PFSK-1 (cell line): Measurements from ENCODE around the gene KIF4A.

Source experiments
- FOXP2 ChIP-seq: optimal IDR thresholded peaks from 2 replicates; pipeline ENCODE3; 2011; ENCODE audit warnings: borderline replicate concordance, control low read depth, inconsistent platforms; ENCODE audit not compliant: insufficient read depth; ENCODE audit errors: extremely low read length, extremely low read depth
- POLR2AphosphoS5 ChIP-seq: IDR thresholded peaks from 2 replicates; pipeline ENCODE4 v1.6.1; 2012; ENCODE audit warnings: low read depth, mild to moderate bottlenecking, control low read depth, low read length, moderate library complexity
- SIN3A ChIP-seq: IDR thresholded peaks from 2 replicates; pipeline ENCODE4 v1.6.1; 2012; ENCODE audit warnings: mild to moderate bottlenecking, low read length, moderate library complexity, borderline replicate concordance; ENCODE audit not compliant: insufficient read depth
- TAF1 ChIP-seq: IDR thresholded peaks from 2 replicates; pipeline ENCODE4 v1.6.1; 2012; ENCODE audit warnings: low read length, control low read depth, borderline replicate concordance; ENCODE audit not compliant: insufficient read depth
- TF ChIP-seq, protein P1 (sequence below), 2 experiments: IDR thresholded peaks; 2 replicates each; pipeline versions ENCODE4 v1.6.1 to v1.8.0; 2011 to 2012; ENCODE audit warnings: low read depth in 2 of 2, low read length in 2 of 2, control low read depth in 1 of 2, inconsistent platforms in 1 of 2, mild to moderate bottlenecking in 1 of 2, moderate library complexity in 1 of 2; ENCODE audit not compliant: insufficient read depth in 1 of 2

KIF4A gene

DNA sequence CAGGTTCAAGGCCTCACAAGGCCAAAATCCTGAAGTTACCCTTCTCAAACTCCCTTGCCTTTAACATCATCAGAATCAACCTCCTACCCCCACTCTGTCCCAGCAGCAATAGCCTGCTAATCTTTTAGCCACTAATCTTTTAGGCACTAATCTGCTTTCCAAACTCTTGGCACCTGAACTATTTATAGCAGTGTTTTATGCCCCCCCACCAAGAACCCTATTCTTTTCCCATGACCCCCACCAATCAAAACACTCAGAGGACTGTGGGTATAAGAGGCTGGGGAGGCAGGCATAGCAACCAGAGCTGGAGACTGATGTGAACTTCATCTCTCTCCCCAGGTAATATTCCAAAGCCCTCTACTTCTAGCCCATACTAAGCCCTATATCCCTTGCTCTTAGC, 21.9 kb upstream of the KIF4A start, which contains the start of gene ARR3:
TSS of gene ARR3 (plus strand) at position 301 of the 400 bp plus-strand sequence. CDS start 1,052 bp downstream, outside the sequence.
- TF ChIP-seq POLR2AphosphoS5 (no peak), SIN3A (no peak), TAF1 (no peak), FOXP2 (no peak)
- TF ChIP-seq, protein P1, sequence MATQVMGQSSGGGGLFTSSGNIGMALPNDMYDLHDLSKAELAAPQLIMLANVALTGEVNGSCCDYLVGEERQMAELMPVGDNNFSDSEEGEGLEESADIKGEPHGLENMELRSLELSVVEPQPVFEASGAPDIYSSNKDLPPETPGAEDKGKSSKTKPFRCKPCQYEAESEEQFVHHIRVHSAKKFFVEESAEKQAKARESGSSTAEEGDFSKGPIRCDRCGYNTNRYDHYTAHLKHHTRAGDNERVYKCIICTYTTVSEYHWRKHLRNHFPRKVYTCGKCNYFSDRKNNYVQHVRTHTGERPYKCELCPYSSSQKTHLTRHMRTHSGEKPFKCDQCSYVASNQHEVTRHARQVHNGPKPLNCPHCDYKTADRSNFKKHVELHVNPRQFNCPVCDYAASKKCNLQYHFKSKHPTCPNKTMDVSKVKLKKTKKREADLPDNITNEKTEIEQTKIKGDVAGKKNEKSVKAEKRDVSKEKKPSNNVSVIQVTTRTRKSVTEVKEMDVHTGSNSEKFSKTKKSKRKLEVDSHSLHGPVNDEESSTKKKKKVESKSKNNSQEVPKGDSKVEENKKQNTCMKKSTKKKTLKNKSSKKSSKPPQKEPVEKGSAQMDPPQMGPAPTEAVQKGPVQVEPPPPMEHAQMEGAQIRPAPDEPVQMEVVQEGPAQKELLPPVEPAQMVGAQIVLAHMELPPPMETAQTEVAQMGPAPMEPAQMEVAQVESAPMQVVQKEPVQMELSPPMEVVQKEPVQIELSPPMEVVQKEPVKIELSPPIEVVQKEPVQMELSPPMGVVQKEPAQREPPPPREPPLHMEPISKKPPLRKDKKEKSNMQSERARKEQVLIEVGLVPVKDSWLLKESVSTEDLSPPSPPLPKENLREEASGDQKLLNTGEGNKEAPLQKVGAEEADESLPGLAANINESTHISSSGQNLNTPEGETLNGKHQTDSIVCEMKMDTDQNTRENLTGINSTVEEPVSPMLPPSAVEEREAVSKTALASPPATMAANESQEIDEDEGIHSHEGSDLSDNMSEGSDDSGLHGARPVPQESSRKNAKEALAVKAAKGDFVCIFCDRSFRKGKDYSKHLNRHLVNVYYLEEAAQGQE (IDR thresholded peaks at IDR 0.05; ENCODE audit: insufficient read depth in 1 of 2, low read depth in 2 of 2, low read length in 2 of 2), result no peak

DNA sequence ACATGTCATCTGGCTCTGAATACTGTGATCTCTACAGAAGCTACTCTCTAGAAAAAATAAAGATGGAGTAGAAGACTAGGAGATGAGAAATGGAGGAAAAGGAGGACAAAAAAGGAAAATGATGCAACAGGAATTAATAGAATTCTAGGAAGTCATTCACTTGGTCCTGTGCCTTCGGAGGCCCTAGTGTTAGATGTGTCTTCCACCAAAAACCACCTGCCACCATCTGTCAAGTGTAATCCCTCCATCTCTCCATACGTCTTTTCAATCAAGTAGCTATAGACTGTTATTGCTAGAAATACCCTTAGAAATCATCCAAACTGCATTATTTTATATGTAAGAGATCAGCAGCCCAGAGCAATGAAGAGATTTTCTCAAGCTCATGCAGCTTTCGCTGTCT, 10.8 kb upstream of the KIF4A start:
- TF ChIP-seq POLR2AphosphoS5, result no peak
- no peak for TF ChIP-seq SIN3A
- no peak for TF ChIP-seq FOXP2
- no peak for TF ChIP-seq TAF1
- TF ChIP-seq, protein P1 (IDR thresholded peaks at IDR 0.05; ENCODE audit: insufficient read depth in 1 of 2, low read depth in 2 of 2, low read length in 2 of 2), result no peak

DNA sequence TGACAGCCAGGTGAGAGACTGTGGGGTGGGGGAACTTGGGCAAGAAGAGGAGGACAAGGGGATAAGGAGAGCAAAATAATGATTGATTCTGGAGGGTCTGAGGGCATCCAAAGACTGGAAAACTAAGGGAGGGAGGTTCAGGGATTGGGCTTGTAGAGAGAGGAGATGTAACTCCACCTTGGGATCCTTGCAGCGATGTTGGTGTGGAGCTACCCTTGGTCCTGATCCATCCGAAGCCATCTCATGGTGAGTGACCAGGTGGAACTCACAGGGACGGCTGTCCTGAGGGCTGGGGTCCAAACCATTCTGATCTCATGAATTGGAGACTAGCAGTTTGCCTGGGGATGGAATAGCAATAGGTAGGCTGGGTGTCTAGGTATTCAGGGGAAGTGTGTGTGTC, 9.3 kb upstream of the KIF4A start:
- TF ChIP-seq, protein P1 (IDR thresholded peaks at IDR 0.05; ENCODE audit: insufficient read depth in 1 of 2, low read depth in 2 of 2, low read length in 2 of 2), result peak; percentile 42 to 75; a peak in 2 of 4 replicates
- no peak for TF ChIP-seq SIN3A
- TF ChIP-seq TAF1, result no peak
- TF ChIP-seq FOXP2, result no peak
- TF ChIP-seq POLR2AphosphoS5, result no peak

DNA sequence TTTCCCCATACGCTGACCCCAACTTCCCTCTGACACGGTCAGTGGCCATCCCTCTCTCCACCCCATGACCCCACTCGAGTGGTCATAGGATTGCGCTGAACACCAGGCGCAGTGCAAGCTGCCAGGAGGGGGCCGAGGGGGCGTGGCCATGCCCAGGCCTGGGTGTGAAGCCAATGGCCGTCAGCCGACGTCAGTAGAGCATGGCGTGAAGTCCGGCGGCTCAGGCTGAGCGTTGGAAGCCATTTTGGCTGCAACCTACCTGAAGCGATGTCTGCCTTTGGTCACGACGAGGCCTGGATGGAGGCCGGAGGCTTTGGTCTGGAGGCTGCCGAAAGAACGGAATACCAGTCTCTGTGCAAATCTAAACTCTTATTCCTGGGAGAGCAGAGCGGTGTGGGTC, 8.0 kb upstream of the KIF4A start, which contains the start of gene RAB41:
TSS of gene RAB41 (plus strand) at position 222 of the 400 bp plus-strand sequence. CDS start at position 268, 46 bp downstream.
- TF ChIP-seq POLR2AphosphoS5 (no peak), TAF1 (no peak), SIN3A (no peak), FOXP2 (no peak)
- TF ChIP-seq, protein P1 (IDR thresholded peaks at IDR 0.05; ENCODE audit: insufficient read depth in 1 of 2, low read depth in 2 of 2, low read length in 2 of 2), result no peak
